Neutrophil (primary cell): ENCODE data around the gene VAMP2.

ENCODE experiments used
- H3K27ac ChIP-seq: fragments of 200-600 bp; sonication (generic); 2 replicates; pipeline ENCODE4 v1.5.1; 2016; ENCODE audit warnings: mild to moderate bottlenecking, moderate library complexity
- H3K27me3 ChIP-seq: fragments of 200-600 bp; sonication (generic); 2 replicates; pipeline ENCODE4 v1.6.0; 2016; ENCODE audit warnings: mild to moderate bottlenecking
- H3K36me3 ChIP-seq: fragments of 200-600 bp; sonication (generic); 2 replicates; pipeline ENCODE4 v1.5.1; 2017
- H3K4me1 ChIP-seq, 2 experiments: fragments of 200-600 bp in 1 of 2; sonication (generic) in 1 of 2; 1 replicate in 1 of 2; 2 replicates in 1 of 2; pipeline versions ENCODE4 v1.5.1 to v1.6.1; 2013 to 2016; ENCODE audit warnings: low read depth in 1 of 2, low read length in 1 of 2, mild to moderate bottlenecking in 1 of 2, moderate library complexity in 1 of 2; ENCODE audit not compliant: control insufficient read depth in 1 of 2, insufficient read depth in 1 of 2
- H3K4me3 ChIP-seq, 2 experiments: fragments of 200-600 bp in 1 of 2; sonication (generic) in 1 of 2; 1 replicate in 1 of 2; 2 replicates in 1 of 2; pipeline ENCODE4 v1.5.1; 2013 to 2016; ENCODE audit warnings: low read depth in 1 of 2, low read length in 1 of 2, mild to moderate bottlenecking in 1 of 2, moderate library complexity in 1 of 2
- H3K9me3 ChIP-seq: fragments of 200-600 bp; sonication (generic); 2 replicates; pipeline ENCODE4 v1.5.1; 2016
- TF ChIP-seq, protein P1 (sequence below): fragments of 200-600 bp; sonication (generic); IDR thresholded peaks from 2 replicates; pipeline ENCODE4 v1.5.1; 2016; ENCODE audit warnings: antibody characterized with exemption

The VAMP2 gene

DNA sequence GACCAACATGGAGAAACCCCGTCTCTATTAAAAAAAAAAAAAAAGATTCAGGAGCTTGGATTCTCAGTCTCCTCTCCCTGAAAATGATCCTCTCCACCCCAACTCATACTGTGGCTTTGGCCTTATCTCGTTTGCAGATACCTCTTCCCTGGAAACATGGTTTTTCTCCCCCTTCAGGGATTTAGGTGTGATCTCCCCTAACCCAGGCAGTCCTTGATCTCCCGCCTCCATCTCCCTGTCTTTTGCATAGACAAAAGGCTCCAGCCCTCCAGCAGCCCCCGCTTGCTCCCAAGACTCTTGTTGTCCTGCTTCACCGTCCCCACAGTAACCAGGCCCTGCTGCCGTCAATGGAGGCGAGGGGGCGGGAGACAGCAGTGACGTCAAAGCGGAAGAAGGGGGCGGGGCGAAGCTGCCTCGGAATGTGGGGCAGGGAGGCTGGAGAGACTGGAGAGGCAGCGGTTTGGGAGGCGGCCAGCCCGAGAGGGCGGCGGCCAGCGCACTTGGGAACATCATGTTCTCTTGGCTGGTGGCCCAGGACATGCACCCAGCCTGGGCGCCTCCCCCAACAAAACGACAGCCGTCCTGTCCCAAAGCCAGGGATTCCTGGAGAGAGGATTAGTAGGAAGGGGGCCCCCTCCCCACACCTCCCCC lies 8.7 kb downstream of the VAMP2 start:
- Histone ChIP-seq H3K9me3 (no peaks in the 10 kb centered on the region), H3K4me3 (peak overlapping the region; percentile 44 to 92), H3K27ac (peak overlapping the region; percentile 90), H3K36me3 (peaks cover 14% of the 10 kb centered on the region), H3K4me1 (peaks cover 72% of the 10 kb centered on the region in 2 experiments), H3K27me3 (peaks cover 15% of the 10 kb centered on the region)
- TF ChIP-seq, protein P1, sequence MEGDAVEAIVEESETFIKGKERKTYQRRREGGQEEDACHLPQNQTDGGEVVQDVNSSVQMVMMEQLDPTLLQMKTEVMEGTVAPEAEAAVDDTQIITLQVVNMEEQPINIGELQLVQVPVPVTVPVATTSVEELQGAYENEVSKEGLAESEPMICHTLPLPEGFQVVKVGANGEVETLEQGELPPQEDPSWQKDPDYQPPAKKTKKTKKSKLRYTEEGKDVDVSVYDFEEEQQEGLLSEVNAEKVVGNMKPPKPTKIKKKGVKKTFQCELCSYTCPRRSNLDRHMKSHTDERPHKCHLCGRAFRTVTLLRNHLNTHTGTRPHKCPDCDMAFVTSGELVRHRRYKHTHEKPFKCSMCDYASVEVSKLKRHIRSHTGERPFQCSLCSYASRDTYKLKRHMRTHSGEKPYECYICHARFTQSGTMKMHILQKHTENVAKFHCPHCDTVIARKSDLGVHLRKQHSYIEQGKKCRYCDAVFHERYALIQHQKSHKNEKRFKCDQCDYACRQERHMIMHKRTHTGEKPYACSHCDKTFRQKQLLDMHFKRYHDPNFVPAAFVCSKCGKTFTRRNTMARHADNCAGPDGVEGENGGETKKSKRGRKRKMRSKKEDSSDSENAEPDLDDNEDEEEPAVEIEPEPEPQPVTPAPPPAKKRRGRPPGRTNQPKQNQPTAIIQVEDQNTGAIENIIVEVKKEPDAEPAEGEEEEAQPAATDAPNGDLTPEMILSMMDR: no peak

DNA sequence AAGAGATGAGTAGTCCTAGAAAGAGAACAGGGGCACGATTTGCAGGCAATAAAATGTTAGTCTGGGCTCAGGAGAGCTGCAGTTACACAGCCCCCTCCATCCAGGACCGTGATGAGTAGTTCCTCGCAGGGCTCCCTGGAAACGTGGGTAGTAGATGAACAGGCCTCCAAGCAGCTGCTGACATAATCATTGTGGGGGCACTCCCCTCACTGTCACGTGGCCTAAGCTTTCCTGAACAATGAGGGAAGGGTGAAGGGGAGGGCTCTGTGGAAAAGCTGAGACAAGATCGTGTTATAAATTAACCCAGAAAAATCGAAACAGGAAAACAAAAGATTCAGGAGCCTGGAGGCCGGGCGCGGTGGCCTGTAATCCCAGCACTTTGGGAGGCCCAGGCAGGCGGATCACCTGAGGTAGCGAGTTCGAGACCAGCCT lies 9.2 kb downstream of the VAMP2 start:
- Histone ChIP-seq H3K9me3 (no peaks in the 10 kb centered on the region), H3K4me1 (peaks cover 67 to 69% of the 10 kb centered on the region in 2 experiments), H3K4me3 (peak overlapping the region; percentile 44 to 92), H3K27ac (peak overlapping the region; percentile 90), H3K27me3 (peaks cover 15% of the 10 kb centered on the region), H3K36me3 (peaks cover 12% of the 10 kb centered on the region)
- TF ChIP-seq, protein P1: no peak

DNA sequence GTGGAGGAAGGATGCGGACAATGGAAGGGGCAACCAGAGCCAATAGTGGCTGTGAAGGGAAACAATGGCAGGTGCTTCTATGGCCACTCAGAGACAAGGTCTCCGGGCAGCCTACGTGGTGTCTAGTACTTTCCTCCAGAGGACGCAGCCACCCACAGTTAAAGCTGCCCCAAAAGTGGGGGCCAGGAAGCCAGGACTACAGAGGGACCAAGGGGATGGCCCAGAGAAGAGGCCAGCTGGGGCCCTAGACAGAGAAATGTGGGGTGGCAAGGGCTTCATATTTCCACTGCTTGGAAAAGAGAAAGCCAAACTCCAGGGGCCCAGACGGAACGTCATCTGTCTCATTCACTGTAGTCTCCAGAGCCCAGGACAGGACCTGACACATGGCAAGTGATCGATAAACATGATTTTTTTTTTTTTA lies 9.7 kb downstream of the VAMP2 start:
- peaks cover 15% of the 10 kb centered on the region for H3K27me3 ChIP-seq
- peak overlapping the region; percentile 90 for H3K27ac ChIP-seq
- H3K4me1 ChIP-seq: peaks cover 62 to 66% of the 10 kb centered on the region in 2 experiments
- H3K36me3 ChIP-seq: peaks cover 9% of the 10 kb centered on the region
- peak overlapping the region in 1 of 2 experiments; percentile 95 for H3K4me3 ChIP-seq
- TF ChIP-seq, protein P1: no peak
- no peaks in the 10 kb centered on the region for H3K9me3 ChIP-seq

DNA sequence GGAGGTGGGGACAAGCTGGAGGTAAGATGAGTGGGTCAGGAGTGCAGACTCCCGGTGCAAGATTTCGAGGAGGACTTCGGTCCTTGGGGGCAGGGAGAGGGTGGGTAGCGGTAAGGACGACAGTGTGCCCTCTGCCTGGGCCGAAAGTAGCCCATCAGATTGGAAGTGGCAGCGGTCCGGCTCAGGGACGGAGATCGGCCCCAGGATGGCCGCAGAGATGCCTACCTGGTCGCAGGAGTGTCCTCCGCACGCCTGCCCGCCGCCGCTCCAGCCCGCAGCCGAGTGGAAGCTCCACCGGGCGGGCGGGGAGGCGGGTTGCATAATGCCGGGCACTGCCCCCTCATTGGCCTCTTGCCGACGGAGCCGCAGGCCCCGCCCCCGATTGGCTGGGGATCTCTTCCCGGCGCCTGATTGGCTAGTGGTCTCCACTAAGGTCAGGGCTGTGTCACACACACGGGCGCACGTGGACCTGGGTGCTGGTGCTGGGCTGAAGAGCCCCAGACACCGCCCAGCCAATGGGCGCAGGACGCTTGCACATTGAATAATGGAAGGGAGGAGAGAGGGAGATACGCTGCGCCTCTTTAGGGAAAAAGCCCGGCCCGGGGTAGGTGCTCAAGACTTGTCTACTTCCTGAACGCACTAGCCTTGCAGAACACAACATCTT lies 10.5 kb downstream of the VAMP2 start, which contains the start of gene PER1:
Gene PER1 (minus strand): TSS at position 293 of the 664 bp plus-strand sequence. CDS start 1,698 bp downstream, outside the sequence.
- H3K9me3 ChIP-seq: no peaks in the 10 kb centered on the region
- peak within 1 kb of the TSS; percentile 90 for H3K27ac ChIP-seq
- peak within 1 kb of the TSS; percentile 69 to 95 for H3K4me3 ChIP-seq
- peaks cover 15% of the 10 kb centered on the region for H3K27me3 ChIP-seq
- peaks cover 13% of the 10 kb centered on the region for H3K36me3 ChIP-seq
- TF ChIP-seq, protein P1: no peak
- H3K4me1 ChIP-seq: peaks cover 61 to 65% of the 10 kb centered on the region in 2 experiments

DNA sequence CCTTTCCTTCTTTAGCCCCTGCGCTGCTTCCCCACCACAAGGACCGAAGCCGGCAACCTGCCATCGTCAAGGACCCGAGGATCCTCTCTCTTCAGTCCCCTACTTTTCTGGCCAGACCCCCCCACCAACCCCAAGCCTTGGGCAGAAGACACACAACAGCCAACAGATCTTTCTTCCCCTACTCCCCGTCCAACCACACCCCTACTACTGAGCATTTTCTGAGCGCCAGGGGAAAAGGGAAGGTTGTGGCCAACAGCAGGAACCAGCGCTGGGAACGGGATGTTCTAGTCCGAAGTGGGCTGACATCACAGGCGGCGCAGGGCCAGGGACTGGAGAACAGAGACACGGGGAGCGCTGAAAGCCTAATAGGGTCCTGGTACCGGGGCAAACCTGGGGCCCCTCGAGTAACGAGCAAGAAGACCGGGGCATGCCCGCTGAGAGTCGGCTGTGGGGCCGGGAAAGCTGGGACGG lies 11.1 kb downstream of the VAMP2 start:
- peaks cover 15% of the 10 kb centered on the region for H3K36me3 ChIP-seq
- peaks cover 56 to 60% of the 10 kb centered on the region in 2 experiments for H3K4me1 ChIP-seq
- H3K9me3 ChIP-seq: no peaks in the 10 kb centered on the region
- peak overlapping the region; percentile 69 to 95 for H3K4me3 ChIP-seq
- peak overlapping the region; percentile 84 for H3K27ac ChIP-seq
- peaks cover 15% of the 10 kb centered on the region for H3K27me3 ChIP-seq
- TF ChIP-seq, protein P1: no peak
